ENCODE measurements around the gene ARID1B. TPM values are rescaled to one million over a fixed set of nuclear protein-coding genes. Genes with fewer than 3 reads are reported as not detected.
A peak's percentile ranks its signal among the peaks of the same experiment; 100 is the strongest.

Gene ARID1B
- polyA plus RNA-seq, 1 donor, result 48.5 TPM

DNA sequence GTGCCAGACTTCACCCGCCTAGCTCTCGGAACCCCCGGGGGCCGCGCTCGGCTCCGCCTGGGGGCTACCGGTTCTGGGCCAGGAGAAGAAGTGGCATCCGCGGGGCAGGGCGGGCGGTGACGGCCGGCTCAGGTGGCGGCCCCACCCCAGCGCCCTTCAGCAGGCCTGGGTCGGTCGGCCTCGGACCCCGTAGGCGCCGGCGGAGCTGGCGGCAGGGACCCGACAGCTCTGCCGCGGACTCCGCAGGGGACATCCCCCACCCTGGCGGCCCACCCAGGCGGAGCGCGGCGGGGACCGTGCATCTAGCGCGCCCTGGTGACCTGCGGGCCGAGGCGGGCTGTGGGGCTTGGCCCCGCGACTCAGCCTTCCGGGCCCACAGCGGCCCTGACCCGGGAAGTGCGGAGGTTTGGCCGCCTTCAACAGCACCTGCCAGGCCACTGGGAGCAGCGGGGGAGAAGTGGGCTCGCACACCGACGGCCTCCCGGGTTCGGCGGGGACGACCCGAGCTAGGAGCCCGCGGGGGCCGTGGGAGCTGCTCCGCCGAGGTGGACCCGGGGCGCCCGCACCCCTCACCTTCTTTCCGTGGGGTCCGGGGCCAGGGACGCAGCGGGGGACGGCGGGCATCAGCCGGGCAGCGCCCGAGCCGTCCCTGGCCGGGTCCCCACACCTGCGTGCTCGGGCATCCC, 459.0 kb downstream of the ARID1B start:
- DNase-seq, result no peak
- WGBS (ENCODE audit: insufficient coverage, low lambda C conversion rate), result no CpG with 5 or more reads among the region's 76 CpGs
- peaks cover 4% of the 10 kb centered on the region for H3K9me3 ChIP-seq (ENCODE audit: control insufficient read depth, low read depth, low read length)
- H3K27ac ChIP-seq (ENCODE audit: low read length), result no peak overlapping the region
- H3K27me3 ChIP-seq (ENCODE audit: control insufficient read depth, insufficient read depth, low read length), result peaks cover 46% of the 10 kb centered on the region
- peaks cover 16% of the 10 kb centered on the region for H3K4me1 ChIP-seq (ENCODE audit: control insufficient read depth, insufficient read depth, low read length)
- peak overlapping the region; percentile 50 for H3K4me3 ChIP-seq (ENCODE audit: low read length)
- H3K36me3 ChIP-seq (ENCODE audit: control insufficient read depth, insufficient read depth, low read length), result no peaks in the 10 kb centered on the region

DNA sequence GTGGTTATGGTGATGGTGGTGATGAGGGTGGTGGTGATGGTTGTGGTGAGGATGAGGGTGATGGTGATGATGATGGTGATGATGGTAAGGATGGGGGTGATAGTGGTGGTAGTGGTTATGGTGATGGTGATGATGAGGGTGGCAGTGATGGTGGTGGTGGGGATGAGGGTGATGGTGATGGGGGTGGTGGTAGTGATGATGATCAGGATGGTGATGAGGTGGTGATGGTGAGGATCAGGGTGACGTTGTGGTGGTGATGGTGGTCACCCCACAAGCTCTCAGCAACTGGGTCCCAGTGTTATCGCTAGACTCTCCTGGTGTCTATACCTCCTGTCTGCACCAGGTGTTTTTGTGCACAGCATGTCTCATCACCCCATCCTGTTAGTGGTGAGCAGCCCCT, 461.2 kb downstream of the ARID1B start:
- H3K4me1 ChIP-seq (ENCODE audit: control insufficient read depth, insufficient read depth, low read length), result peaks cover 16% of the 10 kb centered on the region
- H3K4me3 ChIP-seq (ENCODE audit: low read length), result no peak overlapping the region
- no CpG with 5 or more reads among the region's 2 CpGs for WGBS (ENCODE audit: insufficient coverage, low lambda C conversion rate)
- peaks cover 7% of the 10 kb centered on the region for H3K9me3 ChIP-seq (ENCODE audit: control insufficient read depth, low read depth, low read length)
- DNase-seq, result no peak
- no peaks in the 10 kb centered on the region for H3K36me3 ChIP-seq (ENCODE audit: control insufficient read depth, insufficient read depth, low read length)
- peaks cover 42% of the 10 kb centered on the region for H3K27me3 ChIP-seq (ENCODE audit: control insufficient read depth, insufficient read depth, low read length)
- H3K27ac ChIP-seq (ENCODE audit: low read length), result no peak overlapping the region

DNA sequence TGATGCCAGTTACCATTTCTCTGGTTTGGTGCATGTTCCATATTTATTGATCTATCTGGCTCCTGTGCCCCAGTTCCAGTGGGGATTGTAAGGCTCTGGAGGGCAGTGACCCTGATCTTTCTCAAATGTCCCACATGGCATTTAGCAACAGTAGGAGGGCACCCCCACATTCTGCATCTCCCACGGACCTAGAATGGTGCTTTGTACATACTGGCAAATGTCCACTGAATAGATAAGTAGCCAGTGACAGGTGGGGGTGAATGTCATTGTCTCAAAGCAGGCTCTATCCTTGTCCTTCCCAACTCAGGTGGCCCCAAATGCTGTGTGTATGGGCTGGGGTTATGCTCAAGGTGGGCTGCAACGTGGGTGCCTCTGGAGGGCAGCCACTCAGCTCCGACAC, 462.0 kb downstream of the ARID1B start:
- no peak overlapping the region for H3K27ac ChIP-seq (ENCODE audit: low read length)
- DNase-seq, result no peak
- H3K9me3 ChIP-seq (ENCODE audit: control insufficient read depth, low read depth, low read length), result peaks cover 7% of the 10 kb centered on the region
- no peak overlapping the region for H3K4me3 ChIP-seq (ENCODE audit: low read length)
- peaks cover 34% of the 10 kb centered on the region for H3K27me3 ChIP-seq (ENCODE audit: control insufficient read depth, insufficient read depth, low read length)
- peaks cover 16% of the 10 kb centered on the region for H3K4me1 ChIP-seq (ENCODE audit: control insufficient read depth, insufficient read depth, low read length)
- WGBS (ENCODE audit: insufficient coverage, low lambda C conversion rate), result no CpG with 5 or more reads among the region's 3 CpGs
- no peaks in the 10 kb centered on the region for H3K36me3 ChIP-seq (ENCODE audit: control insufficient read depth, insufficient read depth, low read length)

DNA sequence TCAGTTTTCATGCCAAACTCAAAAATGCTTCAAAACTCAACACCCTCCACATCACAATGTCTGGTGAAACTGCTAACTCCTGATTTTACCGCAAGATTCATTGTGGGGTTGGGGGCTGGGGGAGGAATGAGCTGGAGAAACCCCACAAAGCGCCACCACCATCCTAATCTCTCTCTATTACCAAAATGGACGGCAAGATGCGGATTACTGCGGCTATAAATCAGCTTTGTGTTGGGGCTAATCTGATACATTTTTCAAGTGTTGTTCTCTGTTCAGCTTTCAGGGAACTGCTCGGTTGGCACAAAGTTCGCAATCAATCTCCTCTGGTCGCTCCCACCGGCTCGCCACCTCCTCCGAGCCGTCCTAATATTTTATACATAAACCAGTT, 462.5 kb downstream of the ARID1B start:
- Histone ChIP-seq H3K4me3 (ENCODE audit: low read length) (no peak overlapping the region), H3K27ac (ENCODE audit: low read length) (no peak overlapping the region), H3K27me3 (ENCODE audit: control insufficient read depth, insufficient read depth, low read length) (peaks cover 30% of the 10 kb centered on the region), H3K4me1 (ENCODE audit: control insufficient read depth, insufficient read depth, low read length) (peaks cover 16% of the 10 kb centered on the region), H3K9me3 (ENCODE audit: control insufficient read depth, low read depth, low read length) (peaks cover 7% of the 10 kb centered on the region), H3K36me3 (ENCODE audit: control insufficient read depth, insufficient read depth, low read length) (no peaks in the 10 kb centered on the region)
- no CpG with 5 or more reads among the region's 12 CpGs for WGBS (ENCODE audit: insufficient coverage, low lambda C conversion rate)
- DNase-seq, result no peak

DNA sequence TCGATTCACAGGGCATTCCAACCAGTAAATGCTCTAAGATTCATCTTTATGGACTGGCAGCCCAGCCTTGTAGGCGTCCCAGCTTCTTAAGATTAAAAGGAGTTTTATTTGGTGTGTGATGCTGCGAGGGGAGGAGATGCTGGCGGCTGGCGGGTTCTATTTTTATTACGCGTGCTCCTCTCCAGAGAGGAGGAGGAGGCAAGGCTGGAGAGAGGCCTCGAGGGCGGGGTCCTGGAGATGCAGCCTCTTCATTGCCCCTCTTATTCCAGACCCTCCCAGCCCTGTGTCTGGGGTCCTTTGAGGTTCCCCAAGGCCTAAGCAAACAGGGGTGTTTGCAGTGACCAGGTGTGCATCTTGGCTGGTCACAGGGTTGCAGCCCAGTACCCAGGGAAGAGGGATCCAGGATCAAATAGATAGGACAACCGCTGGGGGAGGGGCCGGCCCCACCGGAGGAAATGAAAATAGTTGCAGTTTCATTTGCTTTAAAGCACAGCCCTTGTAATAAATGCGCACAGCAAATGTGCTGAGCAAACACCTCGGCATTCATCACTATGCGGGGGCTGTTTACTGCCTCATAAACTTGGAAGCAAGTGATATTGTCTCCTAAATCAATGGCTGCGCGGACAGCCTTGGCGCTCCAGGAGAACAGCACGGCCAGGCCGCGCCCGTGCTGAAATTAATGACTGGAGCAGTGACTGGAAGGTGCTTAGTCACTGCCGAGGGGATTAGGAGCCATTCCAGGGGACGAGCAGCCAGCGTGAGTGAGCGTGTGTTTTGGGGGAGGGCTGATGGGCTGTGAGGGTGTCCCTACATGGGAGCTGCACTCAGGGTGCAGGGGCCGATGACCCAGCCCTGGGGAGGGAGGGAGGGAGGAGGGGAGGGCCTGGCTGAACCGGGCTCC, 463.1 kb downstream of the ARID1B start:
- no peak overlapping the region for H3K27ac ChIP-seq (ENCODE audit: low read length)
- H3K36me3 ChIP-seq (ENCODE audit: control insufficient read depth, insufficient read depth, low read length), result no peaks in the 10 kb centered on the region
- peaks cover 9% of the 10 kb centered on the region for H3K4me1 ChIP-seq (ENCODE audit: control insufficient read depth, insufficient read depth, low read length)
- 0% methylated on average over 1 of the region's 28 CpGs for WGBS (ENCODE audit: insufficient coverage, low lambda C conversion rate)
- peaks cover 7% of the 10 kb centered on the region for H3K9me3 ChIP-seq (ENCODE audit: control insufficient read depth, low read depth, low read length)
- peaks cover 23% of the 10 kb centered on the region for H3K27me3 ChIP-seq (ENCODE audit: control insufficient read depth, insufficient read depth, low read length)
- peak overlapping the region; percentile 34 for H3K4me3 ChIP-seq (ENCODE audit: low read length)
- DNase-seq, result peak in 1 of 2 donors; percentile 41

DNA sequence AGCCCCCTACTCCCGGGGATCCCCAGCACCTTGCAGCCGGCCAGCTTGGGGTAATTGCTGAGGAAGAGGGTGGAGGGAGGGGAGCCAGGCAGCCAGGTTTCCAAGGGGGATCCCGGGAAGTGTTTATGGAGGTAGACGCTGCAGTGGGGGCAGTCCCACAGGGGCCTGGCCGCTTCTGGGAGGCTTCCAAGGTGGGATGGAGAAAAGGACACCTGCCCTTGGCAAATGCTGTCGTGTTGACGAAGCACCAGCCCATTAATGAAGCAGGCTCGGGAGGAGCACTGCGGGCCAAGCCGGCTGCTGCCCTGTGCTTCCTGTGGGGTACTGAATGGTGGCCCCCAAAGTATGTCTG, 463.8 kb downstream of the ARID1B start:
- H3K27ac ChIP-seq (ENCODE audit: low read length), result no peak overlapping the region
- DNase-seq, result no peak
- WGBS (ENCODE audit: insufficient coverage, low lambda C conversion rate), result no CpG with 5 or more reads among the region's 10 CpGs
- peaks cover 4% of the 10 kb centered on the region for H3K9me3 ChIP-seq (ENCODE audit: control insufficient read depth, low read depth, low read length)
- peaks cover 17% of the 10 kb centered on the region for H3K27me3 ChIP-seq (ENCODE audit: control insufficient read depth, insufficient read depth, low read length)
- H3K4me1 ChIP-seq (ENCODE audit: control insufficient read depth, insufficient read depth, low read length), result peaks cover 3% of the 10 kb centered on the region
- H3K4me3 ChIP-seq (ENCODE audit: low read length), result no peak overlapping the region
- no peaks in the 10 kb centered on the region for H3K36me3 ChIP-seq (ENCODE audit: control insufficient read depth, insufficient read depth, low read length)

DNA sequence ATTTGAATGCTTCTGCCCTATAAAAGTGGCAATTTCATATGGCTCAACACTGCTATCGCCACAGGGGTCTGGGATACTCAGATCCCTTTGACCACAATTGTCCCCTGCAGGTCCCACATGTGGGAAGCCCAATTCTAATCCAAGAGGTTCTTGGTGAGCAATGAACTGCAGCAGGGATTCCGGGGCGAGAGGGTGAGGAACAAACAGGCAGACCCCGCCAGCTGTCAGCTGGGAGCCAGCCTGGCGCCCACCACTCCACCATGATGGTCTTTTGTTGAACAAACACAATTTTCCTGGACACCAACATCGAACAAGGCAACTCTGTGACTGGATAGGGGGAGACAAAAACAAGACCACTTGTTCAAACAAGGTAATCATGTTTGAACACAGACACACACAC, 465.6 kb downstream of the ARID1B start:
- Histone ChIP-seq H3K9me3 (ENCODE audit: control insufficient read depth, low read depth, low read length) (peaks cover 8% of the 10 kb centered on the region), H3K4me3 (ENCODE audit: low read length) (no peak overlapping the region), H3K27ac (ENCODE audit: low read length) (no peak overlapping the region), H3K36me3 (ENCODE audit: control insufficient read depth, insufficient read depth, low read length) (no peaks in the 10 kb centered on the region), H3K4me1 (ENCODE audit: control insufficient read depth, insufficient read depth, low read length) (peaks cover 3% of the 10 kb centered on the region), H3K27me3 (ENCODE audit: control insufficient read depth, insufficient read depth, low read length) (peaks cover 3% of the 10 kb centered on the region)
- no CpG with 5 or more reads among the region's 6 CpGs for WGBS (ENCODE audit: insufficient coverage, low lambda C conversion rate)
- no peak for DNase-seq

DNA sequence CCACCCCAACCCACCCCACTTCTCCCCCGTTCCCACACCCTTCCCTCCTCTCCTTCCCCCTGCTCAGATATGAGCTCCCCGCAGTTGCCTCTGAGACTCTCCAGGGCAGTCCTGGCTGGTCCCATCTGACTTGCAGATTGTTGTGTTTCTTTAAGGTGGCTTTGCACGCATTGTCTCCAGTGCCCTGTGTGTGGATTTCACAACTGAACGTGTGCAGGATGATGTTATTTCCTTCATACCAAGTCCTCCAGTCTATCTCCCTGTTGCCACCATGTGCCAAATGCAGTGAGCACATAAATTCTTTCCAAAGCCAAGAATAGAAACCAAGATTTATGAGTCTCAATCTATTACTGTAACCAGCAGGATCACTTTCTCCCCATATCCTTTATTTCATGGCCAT, 467.0 kb downstream of the ARID1B start:
- DNase-seq, result no peak

DNA sequence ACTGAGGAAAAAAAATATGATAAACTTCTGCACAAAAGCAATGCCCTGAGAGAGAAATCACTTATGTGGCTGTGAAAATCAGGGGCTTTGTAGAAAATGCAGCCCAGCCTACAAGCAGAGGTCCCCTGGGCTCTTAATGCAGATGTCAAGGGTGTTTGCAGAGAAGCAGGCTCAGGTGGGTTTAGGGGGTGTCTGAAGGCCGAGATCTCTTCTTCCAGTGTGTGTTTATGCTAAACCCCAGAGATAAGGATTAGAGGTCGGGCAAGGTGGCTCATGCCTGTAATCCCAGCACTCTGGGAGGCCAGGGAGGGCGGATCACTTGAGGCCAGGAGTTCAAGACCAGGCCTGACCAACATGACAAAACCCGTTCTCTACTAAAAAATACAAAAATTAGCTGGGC, 467.6 kb downstream of the ARID1B start:
- no peaks in the 10 kb centered on the region for H3K36me3 ChIP-seq (ENCODE audit: control insufficient read depth, insufficient read depth, low read length)
- WGBS (ENCODE audit: insufficient coverage, low lambda C conversion rate), result no CpG with 5 or more reads among the region's 4 CpGs
- no peak overlapping the region for H3K27ac ChIP-seq (ENCODE audit: low read length)
- no peak for DNase-seq
- H3K4me3 ChIP-seq (ENCODE audit: low read length), result no peak overlapping the region
- H3K9me3 ChIP-seq (ENCODE audit: control insufficient read depth, low read depth, low read length), result peaks cover 11% of the 10 kb centered on the region
- H3K27me3 ChIP-seq (ENCODE audit: control insufficient read depth, insufficient read depth, low read length), result no peaks in the 10 kb centered on the region
- peaks cover 3% of the 10 kb centered on the region for H3K4me1 ChIP-seq (ENCODE audit: control insufficient read depth, insufficient read depth, low read length)

More for the DNA sequence above, 467.0 kb downstream of the ARID1B start:
- no CpG with 5 or more reads among the region's 4 CpGs for WGBS (ENCODE audit: insufficient coverage, low lambda C conversion rate)
- Histone ChIP-seq H3K27ac (ENCODE audit: low read length) (no peak overlapping the region), H3K27me3 (ENCODE audit: control insufficient read depth, insufficient read depth, low read length) (no peaks in the 10 kb centered on the region), H3K4me1 (ENCODE audit: control insufficient read depth, insufficient read depth, low read length) (peaks cover 3% of the 10 kb centered on the region), H3K9me3 (ENCODE audit: control insufficient read depth, low read depth, low read length) (peaks cover 11% of the 10 kb centered on the region), H3K36me3 (ENCODE audit: control insufficient read depth, insufficient read depth, low read length) (no peaks in the 10 kb centered on the region), H3K4me3 (ENCODE audit: low read length) (no peak overlapping the region)

DNA sequence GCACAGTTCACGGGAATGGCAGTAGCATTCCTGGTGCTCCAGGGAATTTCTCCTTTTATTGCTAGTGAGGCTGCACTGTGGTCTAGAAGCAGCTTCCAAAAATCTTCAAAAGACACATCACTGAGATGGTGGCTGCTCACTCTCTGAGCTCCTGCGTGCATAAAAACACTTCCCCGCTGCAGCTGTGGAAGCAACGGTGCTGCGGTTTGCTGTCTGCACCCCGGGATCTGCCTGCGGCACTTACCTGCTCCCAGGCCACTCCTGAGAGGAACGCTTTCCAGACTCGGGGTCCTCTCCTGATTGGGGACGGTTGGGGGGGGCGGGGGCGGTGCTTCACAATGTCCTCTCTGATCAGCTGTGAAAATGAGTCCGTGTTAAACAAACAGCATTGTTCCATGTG, 468.3 kb downstream of the ARID1B start:
- WGBS (ENCODE audit: insufficient coverage, low lambda C conversion rate), result no CpG with 5 or more reads among the region's 13 CpGs
- Histone ChIP-seq H3K9me3 (ENCODE audit: control insufficient read depth, low read depth, low read length) (peaks cover 11% of the 10 kb centered on the region), H3K27ac (ENCODE audit: low read length) (no peak overlapping the region), H3K4me1 (ENCODE audit: control insufficient read depth, insufficient read depth, low read length) (no peaks in the 10 kb centered on the region), H3K4me3 (ENCODE audit: low read length) (no peak overlapping the region), H3K36me3 (ENCODE audit: control insufficient read depth, insufficient read depth, low read length) (no peaks in the 10 kb centered on the region), H3K27me3 (ENCODE audit: control insufficient read depth, insufficient read depth, low read length) (no peaks in the 10 kb centered on the region)
- no peak for DNase-seq
